Activated CD8-positive, alpha-beta T cell treated with anti-CD3 and anti-CD28 coated beads for 36 hours (primary cell): ENCODE measurements around the gene TMEM191C. TPM values are rescaled to one million over a fixed set of nuclear protein-coding genes. Genes with fewer than 3 reads are reported as not detected.
"Not testable (repeated sequence)": the region's sequence is repeated elsewhere in the genome, so short reads cannot be mapped to it uniquely, and the experiment has no call there.

Source experiments
- ATAC-seq: fragments of 200-7000 bp; cut with Tn5 transposase; one replicate; pipeline ENCODE4 v1.10.0; 2021; ENCODE audit warnings: mild to moderate bottlenecking, moderate library complexity
- CTCF ChIA-PET: fragments of 350-600 bp; sonication (Branson Sonifier 250); formaldehyde crosslinking; loops from one replicate; lab custom pipeline; 2021; ENCODE audit warnings: antibody characterized with exemption; lab: Charles Lee
- POLR2A ChIA-PET: fragments of 350-600 bp; sonication (Branson Sonifier 250); formaldehyde crosslinking; loops from one replicate; lab custom pipeline; 2021; ENCODE audit warnings: antibody characterized with exemption; lab: Charles Lee
- DNase-seq: peaks from one replicate; pipeline ENCODE4 v3.0.0-alpha.2; 2020
- H3K27ac Mint-ChIP-seq: one replicate; pipeline ENCODE4 v1.8.0; 2021; ENCODE audit warnings: mild to moderate bottlenecking, mixed read lengths
- H3K27me3 Mint-ChIP-seq: one replicate; pipeline ENCODE4 v1.8.0; 2021; ENCODE audit warnings: mixed read lengths
- H3K36me3 Mint-ChIP-seq: one replicate; pipeline ENCODE4 v1.8.0; 2021; ENCODE audit warnings: low read depth, mixed read lengths
- H3K4me1 Mint-ChIP-seq: one replicate; pipeline ENCODE4 v1.8.0; 2021; ENCODE audit warnings: low read depth, mixed read lengths
- H3K4me3 Mint-ChIP-seq: one replicate; pipeline ENCODE4 v1.8.0; 2021; ENCODE audit warnings: mild to moderate bottlenecking, moderate library complexity, mixed read lengths
- H3K9me3 Mint-ChIP-seq: one replicate; pipeline ENCODE4 v1.8.0; 2021; ENCODE audit warnings: mixed read lengths
- intact Hi-C: fragments of 100-400 bp; cut with micrococcal nuclease; formaldehyde crosslinking; loops from one replicate; pipeline ENCODE4 v1.10.0; 2022
- total RNA-seq, 2 experiments: library from RNA; stranded (reverse); gene quantifications; one replicate each; pipeline ENCODE4 v1.2.3, GENCODE V29; 2021
- TF ChIP-seq, protein P1 (sequence below): fragments of 200-600 bp; IDR thresholded peaks from one replicate; pipeline ENCODE4 v1.8.0; 2022; ENCODE audit warnings: antibody characterized with exemption, mild to moderate bottlenecking

TMEM191C gene
- total RNA-seq, 2 experiments from 2014 or later, result 1.7 to 2.7 TPM

DNA sequence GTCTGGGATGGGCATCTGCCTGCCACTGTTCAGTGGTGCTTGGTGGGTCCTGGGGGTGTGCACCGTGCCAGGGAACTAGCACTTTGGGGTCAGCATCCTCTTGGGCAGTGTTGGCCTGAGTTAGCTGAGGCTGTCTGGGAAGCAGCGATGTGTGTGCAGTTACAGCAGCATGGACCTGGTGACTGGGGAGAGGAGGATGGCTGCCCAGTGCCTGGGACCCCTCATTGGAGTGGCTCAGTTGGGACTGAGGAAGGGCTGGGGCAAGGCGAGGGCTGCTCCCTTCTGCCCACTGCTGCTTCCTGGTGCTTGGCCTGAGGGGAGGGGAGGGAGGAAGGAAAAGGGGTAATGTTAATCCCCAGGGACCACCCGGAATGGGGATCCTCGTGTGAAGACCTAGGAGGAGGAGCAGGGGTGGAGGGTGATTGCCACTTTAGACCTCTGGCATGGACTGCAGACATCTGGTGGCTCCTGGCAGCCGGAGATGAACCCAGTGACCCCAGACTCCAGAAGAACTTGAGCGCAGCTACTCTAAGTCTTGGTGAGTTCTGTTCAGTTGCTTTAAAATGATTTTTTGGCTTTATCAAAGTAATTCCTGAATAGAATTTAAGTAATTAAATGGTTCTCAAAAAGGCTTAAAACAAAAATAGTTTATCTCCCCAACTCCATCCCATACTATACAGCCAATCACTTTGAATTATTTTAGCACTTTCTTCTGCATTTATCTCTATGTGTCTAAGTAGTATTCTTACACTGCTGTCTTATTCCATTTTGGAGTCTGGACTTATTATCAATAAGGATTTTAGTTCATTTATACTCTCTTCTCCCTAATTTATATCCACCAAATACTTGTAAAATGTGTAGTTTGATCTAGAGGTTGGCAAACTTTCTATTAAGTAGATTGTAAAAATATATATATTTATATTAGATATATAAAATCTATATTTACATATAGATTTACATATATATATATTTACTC is 15.4 kb upstream of the TMEM191C start:
- Mint-ChIP-seq H3K27me3 (no peaks in the 10 kb centered on the region), H3K4me1 (no peaks in the 10 kb centered on the region), H3K27ac (no peak overlapping the region), H3K9me3 (no peaks in the 10 kb centered on the region), H3K36me3 (no peaks in the 10 kb centered on the region), H3K4me3 (no peak overlapping the region)
- POLR2A ChIA-PET, result no interaction called here
- ATAC-seq (no peak), DNase-seq (no peak)
- intact Hi-C loops, result no loop called here
- TF ChIP-seq, protein P1, sequence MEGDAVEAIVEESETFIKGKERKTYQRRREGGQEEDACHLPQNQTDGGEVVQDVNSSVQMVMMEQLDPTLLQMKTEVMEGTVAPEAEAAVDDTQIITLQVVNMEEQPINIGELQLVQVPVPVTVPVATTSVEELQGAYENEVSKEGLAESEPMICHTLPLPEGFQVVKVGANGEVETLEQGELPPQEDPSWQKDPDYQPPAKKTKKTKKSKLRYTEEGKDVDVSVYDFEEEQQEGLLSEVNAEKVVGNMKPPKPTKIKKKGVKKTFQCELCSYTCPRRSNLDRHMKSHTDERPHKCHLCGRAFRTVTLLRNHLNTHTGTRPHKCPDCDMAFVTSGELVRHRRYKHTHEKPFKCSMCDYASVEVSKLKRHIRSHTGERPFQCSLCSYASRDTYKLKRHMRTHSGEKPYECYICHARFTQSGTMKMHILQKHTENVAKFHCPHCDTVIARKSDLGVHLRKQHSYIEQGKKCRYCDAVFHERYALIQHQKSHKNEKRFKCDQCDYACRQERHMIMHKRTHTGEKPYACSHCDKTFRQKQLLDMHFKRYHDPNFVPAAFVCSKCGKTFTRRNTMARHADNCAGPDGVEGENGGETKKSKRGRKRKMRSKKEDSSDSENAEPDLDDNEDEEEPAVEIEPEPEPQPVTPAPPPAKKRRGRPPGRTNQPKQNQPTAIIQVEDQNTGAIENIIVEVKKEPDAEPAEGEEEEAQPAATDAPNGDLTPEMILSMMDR, result no peak
- CTCF ChIA-PET, result no interaction called here

DNA sequence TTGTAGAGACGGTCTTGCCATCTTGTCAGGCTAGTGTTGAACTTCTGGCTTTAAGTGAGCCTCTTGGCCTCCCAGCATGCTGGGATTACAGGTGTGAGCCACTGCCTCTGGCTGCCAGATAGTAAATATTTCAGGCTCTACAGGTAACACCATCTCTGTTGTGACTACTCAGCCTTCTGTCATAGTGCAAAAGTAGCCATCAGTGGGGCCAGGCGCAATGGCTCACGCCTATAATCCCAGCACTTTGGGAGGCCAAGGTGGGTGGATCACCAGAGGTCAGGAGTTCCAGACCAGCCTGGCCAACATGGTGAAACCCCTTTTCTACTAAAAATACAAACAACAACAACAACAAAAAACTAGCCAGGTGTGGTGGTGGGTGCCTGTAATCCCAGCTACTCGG is 14.5 kb upstream of the TMEM191C start:
- ATAC-seq, H3K4me3 Mint-ChIP-seq, intact Hi-C loops, H3K27ac Mint-ChIP-seq, POLR2A ChIA-PET, H3K4me1 Mint-ChIP-seq, DNase-seq, H3K9me3 Mint-ChIP-seq, H3K36me3 Mint-ChIP-seq, CTCF ChIA-PET, H3K27me3 Mint-ChIP-seq: not testable (repeated sequence)

DNA sequence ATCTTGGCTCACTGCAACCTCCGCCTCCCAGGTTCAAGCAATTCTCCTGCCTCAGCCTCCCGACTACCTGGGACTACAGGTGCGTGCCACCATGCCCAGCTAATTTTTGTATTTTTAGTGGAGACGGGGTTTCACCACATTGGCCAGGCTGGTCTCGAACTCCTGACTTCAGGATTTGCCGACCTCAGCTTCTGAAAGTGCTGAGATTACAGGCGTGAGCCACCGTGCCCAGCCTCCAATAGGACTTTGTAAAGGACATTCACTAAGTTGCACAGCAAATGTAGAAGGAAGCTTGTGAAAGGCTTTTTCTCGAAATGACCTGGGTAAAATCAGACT is 12.2 kb upstream of the TMEM191C start:
- H3K36me3 Mint-ChIP-seq, H3K9me3 Mint-ChIP-seq, H3K4me1 Mint-ChIP-seq, DNase-seq, intact Hi-C loops, H3K27ac Mint-ChIP-seq, CTCF ChIA-PET, ATAC-seq, POLR2A ChIA-PET, H3K4me3 Mint-ChIP-seq, H3K27me3 Mint-ChIP-seq: not testable (repeated sequence)

DNA sequence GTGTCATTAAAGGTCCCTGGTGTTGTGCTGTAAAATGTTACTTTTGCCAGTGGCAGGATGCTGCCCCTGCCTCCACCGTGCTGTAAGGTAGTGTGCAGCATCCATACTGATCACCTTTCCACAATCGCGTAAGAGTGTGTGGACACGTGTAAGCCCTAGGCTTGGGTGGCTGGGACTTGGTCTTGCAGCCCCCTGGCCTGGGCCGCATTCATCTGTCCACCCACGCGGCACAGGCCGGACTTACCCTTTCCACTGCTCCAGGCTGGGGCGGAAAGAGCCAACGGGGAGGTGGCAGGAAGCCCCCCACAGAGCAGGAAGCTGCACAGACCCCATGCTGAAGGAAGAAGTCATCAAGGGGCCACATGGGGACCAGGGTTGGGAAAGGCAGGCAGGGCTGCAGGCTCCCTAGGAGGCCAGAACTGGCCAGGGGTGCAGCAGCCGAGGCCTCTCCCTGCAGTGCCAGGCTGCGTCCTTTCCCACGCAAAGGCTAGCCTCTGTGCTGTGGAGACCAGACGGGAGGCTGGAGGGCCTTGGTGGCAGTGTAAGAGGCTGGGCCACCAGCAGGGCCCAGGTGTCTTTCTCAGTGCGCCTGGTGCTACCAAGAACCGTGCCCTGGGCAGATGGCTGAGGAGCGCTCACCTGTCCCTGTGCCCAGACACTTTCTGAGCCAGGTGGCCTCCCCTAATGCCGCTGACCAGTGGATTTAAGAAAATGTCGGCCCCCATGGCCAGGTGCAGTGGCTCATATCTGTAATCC is 11.7 kb upstream of the TMEM191C start:
- ATAC-seq (no peak), DNase-seq (no peak)
- TF ChIP-seq, protein P1, result no peak
- intact Hi-C loops, result no loop called here
- H3K36me3 Mint-ChIP-seq, result no peaks in the 10 kb centered on the region
- no peaks in the 10 kb centered on the region for H3K27me3 Mint-ChIP-seq
- H3K27ac Mint-ChIP-seq, result no peak overlapping the region
- no peak overlapping the region for H3K4me3 Mint-ChIP-seq
- no peaks in the 10 kb centered on the region for H3K9me3 Mint-ChIP-seq
- CTCF ChIA-PET, result no interaction called here
- H3K4me1 Mint-ChIP-seq, result no peaks in the 10 kb centered on the region
- POLR2A ChIA-PET, result no interaction called here

DNA sequence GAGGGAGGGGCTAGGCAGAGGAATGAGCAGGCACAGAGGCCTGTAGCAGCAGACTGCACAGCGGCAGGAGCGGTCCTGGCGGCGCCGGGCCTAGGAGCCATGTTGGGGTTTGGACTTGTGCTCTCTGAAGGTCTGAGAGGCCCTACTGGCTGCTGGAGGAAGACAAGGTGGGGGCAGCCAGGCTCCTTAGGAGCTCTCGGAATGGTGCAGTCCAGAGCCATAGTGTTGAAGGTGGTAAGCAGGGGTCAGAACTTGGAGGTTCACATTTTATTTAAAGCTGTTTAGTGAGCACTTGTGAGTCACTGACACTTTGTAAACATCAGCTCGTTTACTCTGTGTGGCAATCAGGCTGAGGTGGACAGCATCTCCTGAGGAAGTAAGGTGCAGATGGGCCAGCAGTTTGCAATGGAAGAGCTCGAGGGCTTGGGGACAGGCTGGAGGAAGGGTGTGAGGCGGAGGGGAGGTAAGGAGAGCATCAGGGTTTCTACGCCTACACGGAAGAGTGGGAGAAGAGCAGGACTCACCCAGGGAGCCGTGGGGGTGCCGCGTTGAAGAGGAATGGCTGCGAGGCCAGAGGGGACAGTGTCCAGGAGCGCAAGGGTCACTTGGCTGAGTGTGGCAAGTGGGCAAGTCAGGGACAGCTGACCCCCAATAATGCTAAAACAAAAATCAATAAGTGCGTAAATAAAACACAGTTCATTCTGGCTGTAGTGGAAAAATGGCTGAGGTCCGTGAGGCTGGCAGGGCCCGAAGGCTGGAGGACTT is 10.0 kb upstream of the TMEM191C start:
- Mint-ChIP-seq H3K27ac (no peak overlapping the region), H3K27me3 (no peaks in the 10 kb centered on the region), H3K9me3 (no peaks in the 10 kb centered on the region), H3K36me3 (no peaks in the 10 kb centered on the region), H3K4me1 (no peaks in the 10 kb centered on the region), H3K4me3 (no peak overlapping the region)
- ATAC-seq (no peak), DNase-seq (no peak)
- TF ChIP-seq, protein P1, result no peak
- CTCF ChIA-PET, result interaction anchor here (0.9 kb wide), 1 partner anchor 190 kb away, joined by 3 read pairs; no protein-coding TSS in a partner anchor
- POLR2A ChIA-PET, result no interaction called here
- intact Hi-C loops, result no loop called here

DNA sequence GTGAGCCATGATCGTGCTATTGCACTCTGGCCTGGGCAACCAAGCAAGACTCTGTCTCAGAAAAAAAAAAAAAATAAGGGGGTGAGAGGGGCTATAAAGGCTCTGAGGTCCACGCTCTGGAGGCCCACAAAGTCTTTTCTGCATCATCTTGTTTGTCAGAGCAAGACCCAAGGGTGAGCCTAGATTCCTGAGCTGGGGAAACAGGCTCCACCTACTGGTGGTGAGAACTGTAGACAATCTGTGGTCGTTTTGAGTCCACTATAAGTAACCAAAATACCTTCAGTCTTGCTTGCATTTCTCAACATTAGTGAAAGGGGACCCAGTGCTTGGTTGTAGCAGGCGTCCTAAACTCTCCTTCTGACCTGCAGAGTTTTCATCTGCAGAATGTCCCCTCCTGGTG is 4.5 kb upstream of the TMEM191C start:
- H3K4me1 Mint-ChIP-seq, H3K4me3 Mint-ChIP-seq, H3K27me3 Mint-ChIP-seq, H3K36me3 Mint-ChIP-seq, H3K9me3 Mint-ChIP-seq, POLR2A ChIA-PET, CTCF ChIA-PET, DNase-seq, intact Hi-C loops, H3K27ac Mint-ChIP-seq: not testable (repeated sequence)
- ATAC-seq, result peak; percentile 40

DNA sequence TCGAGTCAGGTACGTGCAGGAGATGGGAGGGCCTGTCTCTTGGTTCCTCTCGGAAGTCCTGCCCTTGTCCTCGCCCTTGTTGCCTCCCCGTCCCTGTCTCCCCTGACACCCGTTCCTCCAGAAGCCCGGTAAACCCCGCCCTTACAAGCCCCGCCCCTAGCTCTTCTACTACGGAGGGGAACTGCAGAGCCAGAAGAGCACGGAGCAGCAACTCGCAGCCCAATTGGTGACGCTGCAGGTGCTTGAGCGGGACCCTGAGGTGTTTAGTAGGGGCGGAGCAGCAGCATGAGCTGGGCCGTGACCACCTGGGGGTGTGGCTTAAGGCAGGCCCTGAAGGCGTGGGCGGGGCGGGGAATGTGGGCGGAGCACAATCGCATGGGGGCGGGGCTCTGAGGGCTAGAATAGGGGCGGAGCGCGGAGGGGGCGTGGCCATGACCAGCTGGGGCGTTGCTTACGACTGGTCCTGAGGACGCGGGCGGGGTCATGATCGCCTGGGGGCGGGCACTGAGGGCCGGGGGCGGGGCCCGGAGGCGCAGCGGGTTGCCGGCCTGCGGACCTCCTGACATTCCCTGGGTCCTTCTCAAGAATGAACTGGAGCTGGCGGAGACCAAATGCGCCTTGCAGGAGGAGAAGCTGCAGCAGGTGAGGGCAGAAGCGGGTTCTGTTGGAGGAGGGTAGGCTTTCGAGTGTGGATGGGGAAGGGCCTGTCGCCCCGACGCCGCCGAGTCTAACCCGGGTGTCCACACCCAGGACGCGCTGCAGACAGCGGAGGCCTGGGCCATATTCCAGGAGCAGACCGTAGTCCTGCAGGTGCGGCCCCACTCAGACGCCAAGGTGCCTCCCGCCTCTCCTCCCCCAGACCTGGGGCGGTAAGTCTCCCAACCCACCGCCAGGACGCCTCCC is 1.3 kb downstream of the TMEM191C start:
- peak; percentile 93 for ATAC-seq
- CTCF ChIA-PET, POLR2A ChIA-PET: not testable (repeated sequence)

More for the DNA sequence above, 1.3 kb downstream of the TMEM191C start:
- Mint-ChIP-seq H3K4me3 (peak overlapping the region; percentile 80), H3K27ac (peak overlapping the region; percentile 92)
- intact Hi-C loops, H3K4me1 Mint-ChIP-seq, H3K27me3 Mint-ChIP-seq, H3K9me3 Mint-ChIP-seq, H3K36me3 Mint-ChIP-seq: not testable (repeated sequence)
- DNase-seq, result peak; percentile 96
